Neural crest cell (in vitro differentiated cells): Measurements from ENCODE around the gene NAPEPLD. TPM values are rescaled to one million over a fixed set of nuclear protein-coding genes. Genes with fewer than 3 reads are reported as not detected.
"Not testable (repeated sequence)": the region's sequence is repeated elsewhere in the genome, so short reads cannot be mapped to it uniquely, and the experiment has no call there.

Source experiments
- DNase-seq: peaks from one replicate; pipeline ENCODE4 v3.0.0; 2021; ENCODE audit warnings: low read depth, mixed read lengths, low spot score
- H3K27ac Mint-ChIP-seq: one replicate; pipeline ENCODE4 v1.8.0; 2021; ENCODE audit warnings: mild to moderate bottlenecking, mixed read lengths; ENCODE audit not compliant: unreplicated experiment
- H3K27me3 Mint-ChIP-seq: 2 replicates; pipeline ENCODE4 v1.8.0; 2021; ENCODE audit warnings: low read depth, mild to moderate bottlenecking, mixed read lengths
- H3K36me3 Mint-ChIP-seq: 2 replicates; pipeline ENCODE4 v1.8.0; 2021; ENCODE audit warnings: low read depth, mild to moderate bottlenecking, mixed read lengths
- H3K4me1 Mint-ChIP-seq: 2 replicates; pipeline ENCODE4 v1.8.0; 2021; ENCODE audit warnings: mixed read lengths
- H3K4me3 Mint-ChIP-seq: one replicate; pipeline ENCODE4 v1.8.0; 2021; ENCODE audit warnings: mild to moderate bottlenecking, mixed read lengths
- H3K9me3 Mint-ChIP-seq: 2 replicates; pipeline ENCODE4 v1.8.0; 2021; ENCODE audit warnings: mixed read lengths
- total RNA-seq: library from RNA; stranded (reverse); gene quantifications from 2 replicates; pipeline ENCODE4 v1.2.1, GENCODE V29; 2021
- TF ChIP-seq, protein P1 (sequence below): fragments of 200-600 bp; sonication (generic); conservative IDR thresholded peaks from 2 replicates; pipeline ENCODE4 v1.5.0; 2021; ENCODE audit warnings: antibody characterized with exemption, mild to moderate bottlenecking

The NAPEPLD gene
- total RNA-seq, 1 donor from 2014 or later: 15.0 TPM

DNA sequence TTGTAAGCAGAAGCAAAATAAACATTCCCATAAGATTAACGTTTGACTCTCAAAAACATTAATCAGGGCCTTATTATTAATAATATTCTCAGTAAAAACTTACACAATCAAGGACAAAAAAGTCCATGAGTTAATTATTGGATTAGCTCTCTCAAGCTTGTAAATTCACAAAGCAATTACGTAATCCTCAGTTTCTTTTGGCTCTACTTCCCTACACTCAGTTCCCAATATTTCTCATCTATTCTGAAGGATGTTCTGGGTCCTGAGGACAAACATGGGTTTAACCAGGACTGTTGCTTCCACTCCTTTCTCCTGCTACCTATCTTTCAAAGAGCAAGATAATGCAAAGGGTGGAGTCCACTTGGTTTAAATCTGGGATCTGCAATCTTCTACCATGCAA, 89.4 kb downstream of the NAPEPLD start:
- Mint-ChIP-seq H3K36me3 (no peaks in the 10 kb centered on the region), H3K4me1 (no peaks in the 10 kb centered on the region)
- TF ChIP-seq, protein P1, sequence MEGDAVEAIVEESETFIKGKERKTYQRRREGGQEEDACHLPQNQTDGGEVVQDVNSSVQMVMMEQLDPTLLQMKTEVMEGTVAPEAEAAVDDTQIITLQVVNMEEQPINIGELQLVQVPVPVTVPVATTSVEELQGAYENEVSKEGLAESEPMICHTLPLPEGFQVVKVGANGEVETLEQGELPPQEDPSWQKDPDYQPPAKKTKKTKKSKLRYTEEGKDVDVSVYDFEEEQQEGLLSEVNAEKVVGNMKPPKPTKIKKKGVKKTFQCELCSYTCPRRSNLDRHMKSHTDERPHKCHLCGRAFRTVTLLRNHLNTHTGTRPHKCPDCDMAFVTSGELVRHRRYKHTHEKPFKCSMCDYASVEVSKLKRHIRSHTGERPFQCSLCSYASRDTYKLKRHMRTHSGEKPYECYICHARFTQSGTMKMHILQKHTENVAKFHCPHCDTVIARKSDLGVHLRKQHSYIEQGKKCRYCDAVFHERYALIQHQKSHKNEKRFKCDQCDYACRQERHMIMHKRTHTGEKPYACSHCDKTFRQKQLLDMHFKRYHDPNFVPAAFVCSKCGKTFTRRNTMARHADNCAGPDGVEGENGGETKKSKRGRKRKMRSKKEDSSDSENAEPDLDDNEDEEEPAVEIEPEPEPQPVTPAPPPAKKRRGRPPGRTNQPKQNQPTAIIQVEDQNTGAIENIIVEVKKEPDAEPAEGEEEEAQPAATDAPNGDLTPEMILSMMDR: no peak

GRCh38 chr7:103058122-103058521, 90.8 kb downstream of the NAPEPLD start:
- DNase-seq: no peak
- TF ChIP-seq, protein P1: no peak
- H3K27ac Mint-ChIP-seq: no peak overlapping the region
- no peaks in the 10 kb centered on the region for H3K4me1 Mint-ChIP-seq
- H3K9me3 Mint-ChIP-seq: no peaks in the 10 kb centered on the region
- no peaks in the 10 kb centered on the region for H3K27me3 Mint-ChIP-seq
- peaks cover 6% of the 10 kb centered on the region for H3K36me3 Mint-ChIP-seq
- no peak overlapping the region for H3K4me3 Mint-ChIP-seq

More for the DNA sequence above, 89.4 kb downstream of the NAPEPLD start:
- no peak overlapping the region for H3K27ac Mint-ChIP-seq
- H3K27me3 Mint-ChIP-seq: no peaks in the 10 kb centered on the region
- H3K9me3 Mint-ChIP-seq: no peaks in the 10 kb centered on the region
- H3K4me3 Mint-ChIP-seq: no peak overlapping the region
- DNase-seq: no peak

DNA sequence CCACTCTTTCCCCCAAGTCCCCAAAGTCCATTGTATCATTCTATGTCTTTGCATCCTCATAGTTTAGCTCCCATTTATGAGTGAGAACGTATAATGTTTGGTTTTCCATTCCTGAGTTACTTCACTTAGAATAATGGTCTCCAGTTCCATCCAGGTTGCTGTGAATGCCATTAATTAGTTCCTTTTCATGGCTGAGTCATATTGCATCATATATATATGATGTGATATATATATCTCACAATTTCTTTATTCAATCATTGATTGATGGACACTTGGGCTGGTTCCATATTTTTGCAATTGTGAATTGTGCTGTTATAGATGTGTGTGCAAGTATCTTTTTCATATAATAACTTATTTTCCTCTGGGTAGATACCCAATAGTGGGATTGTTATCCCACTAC, 92.9 kb downstream of the NAPEPLD start:
- not testable (repeated sequence) for H3K4me3 Mint-ChIP-seq, H3K9me3 Mint-ChIP-seq, H3K4me1 Mint-ChIP-seq, H3K27ac Mint-ChIP-seq, DNase-seq, H3K27me3 Mint-ChIP-seq
- peaks cover 10% of the 10 kb centered on the region for H3K36me3 Mint-ChIP-seq

DNA sequence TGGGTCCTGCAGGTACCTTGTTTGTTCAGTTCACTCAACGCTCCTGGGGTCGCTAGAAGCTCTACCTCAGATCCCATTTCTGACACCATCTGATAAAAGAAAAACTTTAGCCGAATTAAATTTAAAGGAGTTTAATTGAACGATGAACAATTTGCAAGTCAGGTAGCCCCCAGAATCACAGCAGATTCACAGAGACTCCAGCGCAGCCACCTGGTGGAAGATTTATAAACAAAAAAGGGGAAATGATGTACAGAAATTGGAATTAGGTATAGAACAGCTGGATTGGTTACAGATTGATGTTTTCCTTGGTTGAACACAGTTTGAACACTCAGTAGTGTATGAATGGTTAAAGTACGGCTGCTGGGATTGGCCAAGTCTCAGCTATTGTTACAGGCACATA, 97.4 kb downstream of the NAPEPLD start:
- no peaks in the 10 kb centered on the region for H3K4me1 Mint-ChIP-seq
- H3K27ac Mint-ChIP-seq: no peak overlapping the region
- H3K9me3 Mint-ChIP-seq: peaks cover 12% of the 10 kb centered on the region
- peaks cover 33% of the 10 kb centered on the region for H3K36me3 Mint-ChIP-seq
- no peaks in the 10 kb centered on the region for H3K27me3 Mint-ChIP-seq
- TF ChIP-seq, protein P1: no peak
- no peak for DNase-seq
- H3K4me3 Mint-ChIP-seq: no peak overlapping the region

Other genes with a start within 250 kb of the NAPEPLD start
- 34.9 and 35.8 TPM in 2 replicates for gene LRRC17, start 236.1 kb downstream of the NAPEPLD start, total RNA-seq
- 2.1 TPM in 2 replicates for gene FBXL13, start 74.3 kb downstream of the NAPEPLD start, total RNA-seq
- gene ARMC10, start 74.0 kb downstream of the NAPEPLD start, total RNA-seq: 34.5 and 37.0 TPM in 2 replicates
- gene PMPCB, start 148.3 kb upstream of the NAPEPLD start, total RNA-seq: 64.4 and 69.5 TPM in 2 replicates
- 28.9 and 36.9 TPM in 2 replicates for gene DNAJC2, start 195.7 kb upstream of the NAPEPLD start, total RNA-seq
- gene PSMC2, start 198.5 kb upstream of the NAPEPLD start, total RNA-seq: 122 and 124 TPM in 2 replicates